Germinal center (tissue), 1 donor: ENCODE measurements around the gene BEAN1.

Source experiments
- DNase-seq: peaks from one replicate; pipeline ENCODE4 v3.0.0; 2012; ENCODE audit warnings: mixed read lengths, low spot score

BEAN1 gene

DNA sequence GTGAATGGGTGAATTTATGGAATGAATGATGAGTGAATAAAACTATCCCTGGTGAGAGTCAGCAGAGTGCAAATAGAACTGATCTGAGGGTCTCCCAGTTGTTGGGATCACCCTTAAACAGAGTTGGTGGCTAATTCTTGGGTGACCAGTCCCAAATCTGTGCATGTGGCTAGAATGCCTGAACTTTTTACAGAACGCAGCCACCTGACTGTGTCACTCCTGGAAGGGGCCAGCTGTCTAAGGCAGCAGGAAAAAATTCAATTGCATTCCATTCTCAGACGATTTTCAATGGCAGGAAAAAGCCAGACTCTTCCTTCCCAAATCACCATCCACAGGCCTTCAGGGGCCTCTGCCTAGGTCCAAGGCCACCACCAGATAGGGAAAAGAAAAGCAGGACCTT is 43.5 kb downstream of the BEAN1 start:
- DNase-seq = no peak

GRCh38 chr16:66471264-66471663 is 44.2 kb downstream of the BEAN1 start:
- DNase-seq = no peak

- no peak for DNase-seq
These were observed 44.8 kb downstream of the BEAN1 start for GRCh38 chr16:66471716-66472393.

DNA sequence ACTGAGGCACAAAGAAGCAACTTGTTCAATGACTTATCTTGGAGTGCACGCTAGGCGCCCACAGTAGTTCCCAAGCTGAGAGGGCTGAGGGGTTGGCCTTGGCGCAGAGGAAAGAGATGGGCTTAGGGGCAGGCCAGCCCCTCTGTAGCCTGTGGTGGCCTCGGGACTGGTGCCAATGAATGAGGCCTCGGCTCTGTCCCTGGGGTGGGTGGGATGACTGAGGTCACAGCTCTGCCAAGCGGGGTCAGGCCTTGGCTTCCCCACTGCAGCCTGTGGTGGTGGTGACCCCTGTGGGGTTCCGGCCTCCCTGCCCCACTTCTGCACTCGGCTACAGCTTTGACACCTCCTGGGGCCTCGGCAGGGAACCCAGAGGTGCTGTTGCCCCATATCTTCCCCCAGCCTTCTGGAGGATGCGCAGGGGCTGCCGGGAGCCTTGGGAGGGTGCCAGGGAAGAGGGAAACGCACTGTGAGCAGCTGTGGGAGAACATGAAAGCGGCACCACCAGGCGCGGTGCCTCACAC is 46.0 kb downstream of the BEAN1 start:
- no peak for DNase-seq

DNA sequence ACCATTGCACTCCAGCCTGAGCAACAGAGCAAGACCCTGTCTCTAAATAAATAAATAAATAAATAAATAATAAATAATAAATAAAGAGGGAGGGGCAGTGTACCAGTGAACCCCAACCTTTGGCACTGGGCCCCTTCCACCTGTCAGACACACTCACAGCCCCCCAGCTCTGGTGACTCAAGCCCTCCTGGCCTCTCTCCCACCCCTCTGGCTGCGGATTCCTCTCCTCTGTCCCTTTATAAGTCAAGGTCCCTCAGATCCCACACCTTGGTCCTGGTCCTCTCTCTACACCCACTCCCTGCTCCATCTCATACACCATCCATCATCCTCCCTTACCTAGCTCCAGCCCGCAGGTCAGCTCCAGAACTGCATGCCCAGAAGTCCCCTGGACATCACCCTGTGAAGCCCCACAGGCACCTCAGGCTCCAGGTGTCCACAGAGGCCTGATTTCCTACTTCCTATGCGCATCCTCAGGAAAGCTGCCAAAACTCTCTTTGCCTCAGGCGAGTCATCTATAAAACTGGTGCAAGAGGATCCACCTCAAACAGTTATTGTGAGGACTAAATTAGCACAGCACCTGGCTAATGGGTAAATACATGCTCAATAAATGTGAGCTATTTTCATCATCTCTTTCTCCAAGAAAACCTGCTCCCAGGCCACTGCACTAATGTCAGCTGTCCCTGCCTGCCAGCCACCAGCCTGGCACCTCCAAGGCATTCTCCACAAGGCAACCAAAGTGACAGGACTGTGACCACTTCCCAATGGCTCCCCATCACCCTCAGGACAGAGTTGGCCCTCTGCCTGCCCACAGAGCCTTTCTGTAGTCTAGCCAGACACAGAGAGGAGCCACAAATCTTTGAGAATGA is 46.8 kb downstream of the BEAN1 start:
- DNase-seq = no peak

DNA sequence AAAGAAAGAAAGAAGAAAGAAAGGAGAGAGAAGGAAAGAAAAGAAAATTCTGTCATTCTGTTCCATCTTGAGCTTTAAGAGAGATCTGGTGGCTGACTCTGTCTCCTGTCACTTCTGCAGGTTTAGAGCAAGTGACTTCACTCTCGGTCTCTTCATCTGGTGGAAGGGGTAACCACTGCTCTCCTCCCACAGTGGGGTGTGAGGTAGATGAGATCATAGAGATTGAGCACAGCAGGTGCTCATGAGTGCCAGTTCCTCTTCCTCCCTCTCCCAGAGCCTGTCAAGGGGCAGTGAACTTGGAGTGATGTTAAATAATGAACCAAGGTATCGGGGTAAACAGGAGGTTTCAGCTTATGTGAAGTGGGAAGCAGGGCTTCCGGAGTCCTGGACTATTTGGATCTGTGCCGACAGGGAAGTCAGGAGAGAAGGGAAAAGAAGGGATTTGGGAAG is 47.7 kb downstream of the BEAN1 start:
- DNase-seq = peak; percentile 49

DNA sequence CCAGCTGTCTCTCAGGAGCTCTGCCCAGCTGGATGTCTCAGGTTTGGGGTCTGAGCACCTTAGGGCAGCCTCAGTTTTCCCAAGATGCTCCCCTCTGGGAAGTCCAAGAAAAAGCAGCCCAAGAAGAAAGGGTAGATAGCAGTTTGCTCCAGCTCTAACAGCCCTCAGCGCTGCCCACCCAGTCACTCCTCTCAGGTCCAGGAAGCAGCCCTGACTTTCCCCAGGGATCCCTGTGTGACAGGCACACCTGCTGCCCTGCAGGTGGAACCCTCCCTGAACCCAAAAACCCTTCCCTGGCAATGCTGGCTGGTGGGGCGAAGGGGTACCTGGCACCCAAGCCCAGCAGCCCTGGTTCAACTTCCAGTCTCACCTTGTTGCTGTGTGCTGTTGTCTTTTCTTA is 48.1 kb downstream of the BEAN1 start:
- DNase-seq = no peak

- DNase-seq = peak; percentile 46
These were observed 49.4 kb downstream of the BEAN1 start for GRCh38 chr16:66476328-66477027.

DNA sequence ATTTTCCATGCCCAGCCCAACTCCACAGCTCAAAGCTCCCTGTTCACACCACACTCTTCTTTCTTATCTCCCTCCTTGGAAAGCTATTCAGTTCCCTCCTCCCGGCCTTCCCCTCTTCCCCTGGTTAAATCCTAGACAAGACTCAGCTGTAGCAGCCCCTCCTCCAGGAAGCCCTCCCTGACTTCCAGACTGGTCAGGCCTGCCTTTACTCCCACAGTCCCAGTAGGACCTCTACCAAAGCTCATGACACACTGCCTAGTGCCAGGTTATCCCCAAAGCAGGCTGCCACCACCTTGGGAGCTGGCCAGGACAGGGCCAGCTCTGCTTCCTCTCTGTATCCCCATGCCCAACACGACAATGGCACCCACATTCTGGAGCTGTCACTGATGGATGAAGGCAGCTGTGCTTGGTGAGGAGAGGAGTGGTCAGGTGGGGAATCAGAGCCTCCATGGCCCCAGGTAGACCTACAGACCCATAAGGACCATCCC is 50.0 kb downstream of the BEAN1 start:
- no peak for DNase-seq

- DNase-seq = peak; percentile 77
These were observed 51.8 kb downstream of the BEAN1 start for GRCh38 chr16:66478733-66479511.

- DNase-seq = no peak
These were observed 52.7 kb downstream of the BEAN1 start for GRCh38 chr16:66479661-66480264.

DNA sequence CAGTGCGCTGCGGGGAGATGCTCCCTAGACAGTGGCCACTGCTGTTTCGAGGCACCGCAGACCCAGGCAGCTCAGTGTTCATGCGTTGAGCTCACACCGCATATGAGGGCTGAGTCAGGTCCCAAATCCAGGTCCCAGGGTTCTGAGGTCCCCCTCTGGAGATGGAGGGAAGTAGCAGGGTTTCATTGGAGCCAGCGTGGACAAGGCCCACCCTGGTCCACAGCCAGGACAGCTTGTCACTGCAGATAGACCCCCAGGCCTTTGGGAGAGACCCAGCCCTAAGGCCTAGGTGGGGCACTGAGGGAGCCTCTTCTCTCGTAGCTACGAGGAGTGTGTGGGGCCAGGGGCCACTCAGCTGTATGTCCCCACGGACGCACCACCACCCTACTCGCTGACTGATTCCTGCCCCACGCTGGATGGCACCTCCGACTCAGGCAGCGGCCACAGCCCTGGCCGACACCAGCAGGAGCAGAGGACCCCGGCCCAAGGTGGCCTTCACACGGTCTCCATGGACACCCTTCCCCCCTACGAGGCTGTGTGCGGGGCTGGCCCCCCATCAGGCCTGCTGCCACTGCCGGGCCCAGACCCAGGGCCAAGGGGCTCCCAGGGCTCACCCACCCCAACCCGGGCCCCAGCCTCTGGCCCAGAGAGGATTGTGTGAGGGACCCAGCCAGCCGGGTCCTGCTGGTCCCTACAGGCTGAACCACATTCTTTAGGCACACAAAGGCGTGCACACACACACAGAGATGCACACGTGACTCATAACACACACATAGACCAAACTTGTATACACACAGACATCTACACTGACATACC is 53.4 kb downstream of the BEAN1 start:
- no peak for DNase-seq

- no peak for DNase-seq
These were observed 54.2 kb downstream of the BEAN1 start for GRCh38 chr16:66481081-66481942.

DNA sequence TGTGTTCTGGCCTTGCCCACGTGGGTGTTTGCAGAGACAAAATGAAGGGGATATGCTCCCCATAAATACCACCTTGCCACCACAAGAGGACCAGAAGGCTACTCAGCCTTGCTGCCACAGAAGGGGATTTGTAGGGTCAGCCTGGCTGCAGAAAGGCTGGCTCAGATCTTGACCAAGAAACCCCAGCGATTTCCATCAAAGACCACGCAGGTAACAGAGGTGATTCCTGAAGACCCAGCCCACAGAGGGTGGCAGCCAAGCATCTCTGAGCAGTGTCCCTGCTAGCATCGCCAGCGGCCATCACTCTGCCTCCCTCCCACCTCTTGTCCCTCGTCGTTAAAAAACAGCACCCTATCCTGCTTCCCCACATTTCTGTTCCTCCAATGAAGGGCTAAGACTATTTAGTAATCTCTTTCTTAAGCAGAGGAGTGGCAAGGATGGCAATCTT is 54.9 kb downstream of the BEAN1 start:
- no peak for DNase-seq

GRCh38 chr16:66483689-66484452 is 56.8 kb downstream of the BEAN1 start:
- DNase-seq = peak; percentile 84

- DNase-seq = no peak
These were observed 57.5 kb downstream of the BEAN1 start for GRCh38 chr16:66484453-66485213.

GRCh38 chr16:66485376-66485775 is 58.3 kb downstream of the BEAN1 start:
- DNase-seq = no peak
